ENCODE results near the gene PLEKHG4B. TPM values are rescaled to one million over a fixed set of nuclear protein-coding genes. Genes with fewer than 3 reads are reported as not detected.

Gene PLEKHG4B
- total and polyA plus RNA-seq, 2 donors from 2014 or later: 0.13 to 0.37 TPM

- H3K27me3 ChIP-seq (ENCODE audit: control insufficient read depth, insufficient read depth, low read length): no peaks in the 10 kb centered on the region
- DNase-seq: no peak
- H3K36me3 ChIP-seq (ENCODE audit: control insufficient read depth in 2 of 3, insufficient read depth in 3 of 3, low read length in 3 of 3): no peaks in the 10 kb centered on the region
- no peak for TF ChIP-seq CTCF (IDR thresholded peaks at IDR 0.05; ENCODE audit: borderline replicate concordance, extremely low read depth, insufficient read depth)
- H3K4me3 ChIP-seq (ENCODE audit: low read length in 3 of 3): no peak overlapping the region
- no peak overlapping the region for H3K27ac ChIP-seq (ENCODE audit: low read depth in 2 of 2, low read length in 2 of 2)
- no peaks in the 10 kb centered on the region for H3K4me1 ChIP-seq (ENCODE audit: control insufficient read depth in 2 of 3, insufficient read depth in 2 of 3, low read depth in 1 of 3, low read length in 3 of 3)
- intact Hi-C loops (cut with DNase I): no loop called here
- peaks cover 0 to 3% (median 0%) of the 10 kb centered on the region in 3 donors for H3K9me3 ChIP-seq (ENCODE audit: control insufficient read depth in 2 of 3, insufficient read depth in 1 of 3, low read length in 3 of 3)
- no peak overlapping the region for H3K9ac ChIP-seq (ENCODE audit: low read length in 3 of 3)
- FAIRE-seq: no peak
These were observed 44.9 kb downstream of the PLEKHG4B start for GRCh38 chr5:136901-137300.

- TF ChIP-seq CTCF (IDR thresholded peaks at IDR 0.05; ENCODE audit: borderline replicate concordance, extremely low read depth, insufficient read depth): no peak
- H3K4me3 ChIP-seq (ENCODE audit: low read length in 3 of 3): no peak overlapping the region
- peaks cover 0 to 3% (median 0%) of the 10 kb centered on the region in 3 donors for H3K9me3 ChIP-seq (ENCODE audit: control insufficient read depth in 2 of 3, insufficient read depth in 1 of 3, low read length in 3 of 3)
- DNase-seq (no peak), FAIRE-seq (no peak)
- no peak overlapping the region for H3K27ac ChIP-seq (ENCODE audit: low read depth in 2 of 2, low read length in 2 of 2)
- H3K27me3 ChIP-seq (ENCODE audit: control insufficient read depth, insufficient read depth, low read length): no peaks in the 10 kb centered on the region
- no peaks in the 10 kb centered on the region for H3K4me1 ChIP-seq (ENCODE audit: control insufficient read depth in 2 of 3, insufficient read depth in 2 of 3, low read depth in 1 of 3, low read length in 3 of 3)
- intact Hi-C loops (cut with DNase I): no loop called here
- no peak overlapping the region for H3K9ac ChIP-seq (ENCODE audit: low read length in 3 of 3)
- peaks cover 0 to 2% (median 0%) of the 10 kb centered on the region in 3 donors for H3K36me3 ChIP-seq (ENCODE audit: control insufficient read depth in 2 of 3, insufficient read depth in 3 of 3, low read length in 3 of 3)
These were observed 45.8 kb downstream of the PLEKHG4B start for GRCh38 chr5:137741-138140.

GRCh38 chr5:138936-139335 lies 47.0 kb downstream of the PLEKHG4B start:
- no peak for FAIRE-seq
- no peak for DNase-seq

More at GRCh38 chr5:138936-139335, 47.0 kb downstream of the PLEKHG4B start:
- intact Hi-C loops (cut with DNase I): no loop called here
- Histone ChIP-seq H3K27me3 (ENCODE audit: control insufficient read depth, insufficient read depth, low read length) (no peaks in the 10 kb centered on the region), H3K9ac (ENCODE audit: low read length in 3 of 3) (no peak overlapping the region), H3K27ac (ENCODE audit: low read depth in 2 of 2, low read length in 2 of 2) (no peak overlapping the region), H3K36me3 (ENCODE audit: control insufficient read depth in 2 of 3, insufficient read depth in 3 of 3, low read length in 3 of 3) (peaks cover 0 to 2% (median 0%) of the 10 kb centered on the region in 3 donors), H3K9me3 (ENCODE audit: control insufficient read depth in 2 of 3, insufficient read depth in 1 of 3, low read length in 3 of 3) (peaks cover 0 to 3% (median 0%) of the 10 kb centered on the region in 3 donors), H3K4me3 (ENCODE audit: low read length in 3 of 3) (no peak overlapping the region), H3K4me1 (ENCODE audit: control insufficient read depth in 2 of 3, insufficient read depth in 2 of 3, low read depth in 1 of 3, low read length in 3 of 3) (no peaks in the 10 kb centered on the region)
- TF ChIP-seq CTCF (IDR thresholded peaks at IDR 0.05; ENCODE audit: borderline replicate concordance, extremely low read depth, insufficient read depth): no peak
